Esophagus squamous epithelium (tissue), 4 donors: ENCODE measurements around the gene R3HCC1L.

Experiments
- POLR2A ChIP-seq, 4 donors: fragments of 450-650 bp; IDR thresholded peaks; one replicate each; pipeline ENCODE4 v1.6.1; 2017; ENCODE audit warnings: antibody characterized with exemption in 4 of 4, mild to moderate bottlenecking in 4 of 4, moderate library complexity in 3 of 4
- TF ChIP-seq, protein P1 (sequence below), 6 experiments: fragments of 450-650 bp in 4 of 6; fragments of 200-600 bp in 2 of 6; sonication (generic) in 2 of 6; IDR thresholded peaks; one replicate each; pipeline ENCODE4 v1.5.1; 2016 to 2019; ENCODE audit warnings: antibody characterized with exemption in 6 of 6, mild to moderate bottlenecking in 4 of 6, moderate library complexity in 4 of 6

DNA sequence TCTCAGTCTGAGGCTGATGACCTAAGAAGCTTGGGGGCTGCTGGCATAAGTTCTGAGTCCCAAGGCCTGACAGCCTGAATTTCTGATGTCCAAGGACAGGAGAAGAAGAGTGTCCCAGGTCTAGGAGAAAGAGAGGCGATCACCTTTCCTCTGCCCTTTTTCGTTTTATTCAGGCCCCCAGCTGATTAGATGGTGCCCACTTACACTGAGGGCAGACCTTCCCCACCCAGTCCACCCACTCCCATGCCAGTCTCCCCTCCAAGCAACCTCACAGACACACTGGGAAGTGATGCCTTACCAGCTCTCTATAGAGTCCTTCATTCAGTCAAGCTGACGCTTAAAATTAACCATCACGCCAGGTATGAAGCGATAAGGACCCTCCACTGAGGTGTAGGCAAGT is 152.9 kb downstream of the R3HCC1L start:
- TF ChIP-seq, protein P1, sequence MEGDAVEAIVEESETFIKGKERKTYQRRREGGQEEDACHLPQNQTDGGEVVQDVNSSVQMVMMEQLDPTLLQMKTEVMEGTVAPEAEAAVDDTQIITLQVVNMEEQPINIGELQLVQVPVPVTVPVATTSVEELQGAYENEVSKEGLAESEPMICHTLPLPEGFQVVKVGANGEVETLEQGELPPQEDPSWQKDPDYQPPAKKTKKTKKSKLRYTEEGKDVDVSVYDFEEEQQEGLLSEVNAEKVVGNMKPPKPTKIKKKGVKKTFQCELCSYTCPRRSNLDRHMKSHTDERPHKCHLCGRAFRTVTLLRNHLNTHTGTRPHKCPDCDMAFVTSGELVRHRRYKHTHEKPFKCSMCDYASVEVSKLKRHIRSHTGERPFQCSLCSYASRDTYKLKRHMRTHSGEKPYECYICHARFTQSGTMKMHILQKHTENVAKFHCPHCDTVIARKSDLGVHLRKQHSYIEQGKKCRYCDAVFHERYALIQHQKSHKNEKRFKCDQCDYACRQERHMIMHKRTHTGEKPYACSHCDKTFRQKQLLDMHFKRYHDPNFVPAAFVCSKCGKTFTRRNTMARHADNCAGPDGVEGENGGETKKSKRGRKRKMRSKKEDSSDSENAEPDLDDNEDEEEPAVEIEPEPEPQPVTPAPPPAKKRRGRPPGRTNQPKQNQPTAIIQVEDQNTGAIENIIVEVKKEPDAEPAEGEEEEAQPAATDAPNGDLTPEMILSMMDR (IDR thresholded peaks at IDR 0.05) = no peak
- TF ChIP-seq POLR2A (IDR thresholded peaks at IDR 0.05) = no peak
